HEK293 (cell line): Measurements from ENCODE around the gene GALNT9.

Source experiments
- CTCF ChIA-PET: fragments of 350-600 bp; formaldehyde crosslinking; extraction: SDS; loops from one replicate; lab custom pipeline; 2021; ENCODE audit warnings: antibody characterized with exemption; lab: Yijun Ruan, JAX
- POLR2A ChIA-PET: fragments of 300-600 bp; formaldehyde crosslinking; extraction: SDS; loops from one replicate; lab custom pipeline; 2020; ENCODE audit warnings: antibody characterized with exemption, inconsistent platforms; lab: Yijun Ruan, JAX
- H3K27ac ChIP-seq: fragments of 200-500 bp; sonication (Bioruptor generic); 2 replicates; pipeline ENCODE4 v1.5.1; 2014; ENCODE audit warnings: low read depth, low read length, control low read depth, inconsistent platforms; ENCODE audit errors: extremely low read depth
- H3K36me3 ChIP-seq, 2 experiments: fragments of 200-500 bp in 1 of 2; sonication (Bioruptor generic) in 1 of 2; 1 replicate in 1 of 2; 2 replicates in 1 of 2; pipeline ENCODE4 v1.5.1; 2014 to 2017; ENCODE audit warnings: inconsistent platforms in 2 of 2, low read length in 2 of 2; ENCODE audit not compliant: control insufficient read depth in 2 of 2, insufficient read depth in 1 of 2
- H3K4me1 ChIP-seq: fragments of 200-500 bp; sonication (Bioruptor generic); 2 replicates; pipeline ENCODE4 v1.5.1; 2014; ENCODE audit warnings: mild to moderate bottlenecking, low read length, inconsistent platforms; ENCODE audit not compliant: control insufficient read depth, insufficient read depth
- H3K4me3 ChIP-seq: 2 replicates; pipeline ENCODE4 v1.5.1; 2011; ENCODE audit warnings: low read depth, mild to moderate bottlenecking, control low read depth, low read length, moderate library complexity
- H3K9me3 ChIP-seq: fragments of 200-500 bp; sonication (Bioruptor generic); 2 replicates; pipeline ENCODE4 v1.5.1; 2014; ENCODE audit warnings: low read depth, low read length, inconsistent platforms; ENCODE audit not compliant: control insufficient read depth, insufficient read depth
- ELK4 ChIP-seq: IDR thresholded peaks from 2 replicates; pipeline ENCODE4 v1.6.1; 2011; ENCODE audit warnings: mild to moderate bottlenecking, low read depth, low read length, borderline replicate concordance
- MYNN ChIP-seq: fragments of 450-650 bp; formaldehyde crosslinking; IDR thresholded peaks from 2 replicates; pipeline ENCODE4 v1.5.1; 2016; ENCODE audit warnings: missing biosample characterization, missing genetic modification characterization, borderline replicate concordance
- OSR2 ChIP-seq: fragments of 450-650 bp; formaldehyde crosslinking; IDR thresholded peaks from 2 replicates; pipeline ENCODE4 v1.5.1; 2016; ENCODE audit warnings: missing biosample characterization, missing genetic modification characterization
- PATZ1 ChIP-seq: fragments of 450-650 bp; formaldehyde crosslinking; IDR thresholded peaks from 2 replicates; pipeline ENCODE4 v1.5.1; 2016; ENCODE audit warnings: missing biosample characterization, missing genetic modification characterization
- PBX3 ChIP-seq: sonication (generic); formaldehyde crosslinking; IDR thresholded peaks from 2 replicates; pipeline ENCODE4 v1.8.1; 2022; ENCODE audit warnings: mild to moderate bottlenecking, moderate library complexity, missing genetic modification reagents
- PRDM1 ChIP-seq: fragments of 450-650 bp; formaldehyde crosslinking; IDR thresholded peaks from 2 replicates; pipeline ENCODE4; 2016; ENCODE audit warnings: missing biosample characterization, missing genetic modification characterization
- PRDM4 ChIP-seq: fragments of 450-650 bp; formaldehyde crosslinking; IDR thresholded peaks from 2 replicates; pipeline ENCODE4 v1.5.1; 2017; ENCODE audit warnings: missing biosample characterization, missing genetic modification characterization
- YY2 ChIP-seq: fragments of 450-650 bp; formaldehyde crosslinking; IDR thresholded peaks from 2 replicates; pipeline ENCODE4 v1.5.1; 2016; ENCODE audit warnings: missing biosample characterization, missing genetic modification characterization
- ZBTB26 ChIP-seq: fragments of 450-650 bp; formaldehyde crosslinking; optimal IDR thresholded peaks from 2 replicates; pipeline ENCODE3; 2016; ENCODE audit warnings: missing biosample characterization, mild to moderate bottlenecking, missing genetic modification characterization
- ZNF211 ChIP-seq: fragments of 450-650 bp; formaldehyde crosslinking; IDR thresholded peaks from 2 replicates; pipeline ENCODE4 v1.5.1; 2016; ENCODE audit warnings: low read depth, missing biosample characterization, missing genetic modification characterization
- ZNF391 ChIP-seq: fragments of 450-650 bp; formaldehyde crosslinking; IDR thresholded peaks from 2 replicates; pipeline ENCODE4 v1.5.1; 2016; ENCODE audit warnings: low read depth, missing biosample characterization, missing genetic modification characterization, borderline replicate concordance
- ZNF530 ChIP-seq: fragments of 450-650 bp; formaldehyde crosslinking; IDR thresholded peaks from 2 replicates; pipeline ENCODE4 v1.5.1; 2016; ENCODE audit warnings: low read depth, missing biosample characterization, missing genetic modification characterization
- ZNF549 ChIP-seq: fragments of 450-650 bp; IDR thresholded peaks from 2 replicates; pipeline ENCODE4 v1.5.1; 2018; ENCODE audit warnings: missing biosample characterization, missing genetic modification characterization, mild to moderate bottlenecking, inconsistent platforms, moderate library complexity
- ZNF571 ChIP-seq: fragments of 450-650 bp; formaldehyde crosslinking; IDR thresholded peaks from 2 replicates; pipeline ENCODE4 v1.5.0; 2017; ENCODE audit warnings: missing biosample characterization, missing genetic modification characterization
- ZNF580 ChIP-seq: fragments of 450-650 bp; formaldehyde crosslinking; IDR thresholded peaks from 2 replicates; pipeline ENCODE4 v1.5.1; 2016; ENCODE audit warnings: missing biosample characterization, missing genetic modification characterization
- ZNF596 ChIP-seq: fragments of 450-650 bp; IDR thresholded peaks from 2 replicates; pipeline ENCODE4 v1.5.0; 2018; ENCODE audit warnings: missing biosample characterization, mild to moderate bottlenecking, missing genetic modification characterization, moderate library complexity
- ZNF707 ChIP-seq: fragments of 450-650 bp; formaldehyde crosslinking; IDR thresholded peaks from 2 replicates; pipeline ENCODE4 v1.5.1; 2016; ENCODE audit warnings: missing biosample characterization, missing genetic modification characterization
- ZNF768 ChIP-seq: fragments of 450-650 bp; formaldehyde crosslinking; IDR thresholded peaks from 2 replicates; pipeline ENCODE4 v1.5.1; 2018; ENCODE audit warnings: missing biosample characterization, mild to moderate bottlenecking, missing genetic modification characterization
- ZNF776 ChIP-seq: fragments of 450-650 bp; formaldehyde crosslinking; IDR thresholded peaks from 2 replicates; pipeline ENCODE4 v1.5.0; 2017; ENCODE audit warnings: missing biosample characterization, missing genetic modification characterization, borderline replicate concordance

The GALNT9 gene

GRCh38 chr12:132349501-132350131, 20.2 kb upstream of the GALNT9 start (continued):
- TF ChIP-seq PATZ1 (tag by site-specific recombination) (no peak), ELK4 (no peak), PBX3 (no peak), ZNF211 (no peak), ZNF776 (tag by site-specific recombination) (0 out of 2 replicates have a peak, but pooled peaks have one; percentile 16), ZNF391 (tag by site-specific recombination) (no peak), ZNF707 (tag by site-specific recombination) (peak; percentile 7; the same call in 1 of the 2 replicates)

GRCh38 chr12:132348176-132348575, 18.8 kb upstream of the GALNT9 start:
- ChIA-PET POLR2A (no interaction called here), CTCF (no interaction called here)

More at GRCh38 chr12:132348176-132348575, 18.8 kb upstream of the GALNT9 start:
- Histone ChIP-seq H3K4me1 (no peaks in the 10 kb centered on the region), H3K36me3 (no peaks in the 10 kb centered on the region), H3K27ac (no peak overlapping the region), H3K9me3 (no peaks in the 10 kb centered on the region), H3K4me3 (no peak overlapping the region)
- TF ChIP-seq ZBTB26 (tag by site-specific recombination) (no peak), ZNF571 (no peak), ZNF768 (tag by site-specific recombination) (no peak), PRDM1 (no peak), ZNF530 (no peak), ZNF596 (no peak), OSR2 (tag by site-specific recombination) (no peak), MYNN (tag by site-specific recombination) (no peak), YY2 (tag by site-specific recombination) (no peak), PRDM4 (no peak), ZNF549 (tag by site-specific recombination) (no peak), ZNF580 (no peak)
